A673 (cell line): ENCODE measurements around the gene TBC1D2B. TPM values are rescaled to one million over a fixed set of nuclear protein-coding genes. Genes with fewer than 3 reads are reported as not detected.

Experiments used
- BruUV-seq: library from RNA; stranded (reverse); fragments of 400-500 nt; replicated peaks from 2 replicates; lab custom pipeline; 2021; lab: Mats Ljungman, UMichigan
- CTCF ChIA-PET: fragments of 300-600 bp; sonication (Branson Sonifier 250); formaldehyde crosslinking; loops from one replicate; lab custom pipeline; 2022; ENCODE audit warnings: antibody characterized with exemption; lab: Charles Lee
- POLR2A ChIA-PET: fragments of 300-600 bp; sonication (Branson Sonifier 250); formaldehyde crosslinking; loops from one replicate; lab custom pipeline; 2022; ENCODE audit warnings: antibody characterized with exemption; ENCODE audit not compliant: low non-redundant PET; lab: Charles Lee
- DNase-seq: peaks from one replicate; pipeline ENCODE4 v3.0.0-alpha.2; 2015; ENCODE audit warnings: low spot score
- H3K27ac ChIP-seq: fragments of 200-600 bp; sonication (generic); 2 replicates; pipeline ENCODE4 v1.5.1; 2016; ENCODE audit warnings: mixed run types, low read depth, mild to moderate bottlenecking, mixed read lengths, antibody characterized with exemption, low read length; ENCODE audit not compliant: poor library complexity, severe bottlenecking
- H3K27me3 ChIP-seq: fragments of 200-600 bp; sonication (generic); replicated peaks from 2 replicates; pipeline ENCODE4 v1.6.1; 2017; ENCODE audit warnings: mixed run types, low read depth, mild to moderate bottlenecking, mixed read lengths, antibody characterized with exemption, low read length; ENCODE audit not compliant: insufficient read depth, poor library complexity
- H3K36me3 ChIP-seq: fragments of 200-600 bp; sonication (generic); 2 replicates; pipeline ENCODE4 v1.6.1; 2016; ENCODE audit warnings: mixed run types, mild to moderate bottlenecking, mixed read lengths, antibody characterized with exemption, low read length; ENCODE audit not compliant: insufficient read depth, poor library complexity, severe bottlenecking
- H3K4me1 ChIP-seq: fragments of 200-600 bp; sonication (generic); 2 replicates; pipeline ENCODE4 v1.6.1; 2017; ENCODE audit warnings: mixed run types, mild to moderate bottlenecking, mixed read lengths, antibody characterized with exemption, low read length; ENCODE audit not compliant: insufficient read depth, poor library complexity, severe bottlenecking
- H3K4me3 ChIP-seq: fragments of 200-600 bp; sonication (generic); 2 replicates; pipeline ENCODE4 v1.5.1; 2016; ENCODE audit warnings: low read depth, mixed run types, mild to moderate bottlenecking, mixed read lengths, low read length; ENCODE audit not compliant: poor library complexity, severe bottlenecking
- H3K9me3 ChIP-seq: fragments of 200-600 bp; sonication (generic); 2 replicates; pipeline ENCODE4 v1.6.1; 2016; ENCODE audit warnings: mixed run types, low read depth, mild to moderate bottlenecking, mixed read lengths, antibody characterized with exemption, low read length; ENCODE audit not compliant: poor library complexity, severe bottlenecking
- CTCF ChIP-seq: fragments of 300-800, 200-600 bp; sonication (generic); conservative IDR thresholded peaks from 2 replicates; pipeline ENCODE4 v1.5.1; 2017; ENCODE audit warnings: low read depth, mild to moderate bottlenecking, antibody characterized with exemption, low read length, moderate library complexity, mixed read lengths
- EZH2 ChIP-seq: fragments of 200-600 bp; sonication (generic); IDR thresholded peaks from 2 replicates; pipeline ENCODE4 v1.6.1; 2017; ENCODE audit warnings: borderline replicate concordance, low read depth, mild to moderate bottlenecking, mixed read lengths, antibody characterized with exemption, low read length; ENCODE audit not compliant: poor library complexity, severe bottlenecking
- intact Hi-C: fragments of 100-400 bp; cut with micrococcal nuclease; formaldehyde crosslinking; loops from one replicate; pipeline ENCODE4 v1.10.0; 2022; ENCODE audit not compliant: unreplicated experiment
- total RNA-seq: library from RNA; stranded (reverse); gene quantifications from 2 replicates; pipeline ENCODE4 v1.2.3, GENCODE V29; 2021

Gene TBC1D2B
- total RNA-seq, 1 experiment from 2014 or later, result 26.0 TPM

- Histone ChIP-seq H3K4me1 (peaks cover 12% of the 10 kb centered on the region), H3K27me3 (no peaks in the 10 kb centered on the region), H3K27ac (no peak overlapping the region), H3K4me3 (peak overlapping the region; percentile 35), H3K9me3 (no peaks in the 10 kb centered on the region), H3K36me3 (no peaks in the 10 kb centered on the region)
- TF ChIP-seq CTCF (no peak), EZH2 (no peak)
- CTCF ChIA-PET, result no interaction called here
- intact Hi-C loops, result no loop called here
- no TSS peak for BruUV-seq
- POLR2A ChIA-PET, result interaction anchor here (0.6 to 0.8 kb wide), 2 partner anchors 15 to 175 kb away, joined by 3 to 4 read pairs; no protein-coding TSS in a partner anchor
- DNase-seq, result peak; percentile 69
Observed at GRCh38 chr15:78061963-78062427, 15.5 kb downstream of the TBC1D2B start.

- CTCF ChIA-PET, result no interaction called here
- H3K27ac ChIP-seq, result no peak overlapping the region
- H3K27me3 ChIP-seq, result no peaks in the 10 kb centered on the region
Observed at GRCh38 chr15:78060232-78060631, 17.3 kb downstream of the TBC1D2B start.

GRCh38 chr15:78059110-78059839 is 18.2 kb downstream of the TBC1D2B start:
- H3K36me3 ChIP-seq, result no peaks in the 10 kb centered on the region
- ChIA-PET POLR2A (no interaction called here), CTCF (no interaction called here)
- BruUV-seq, result no TSS peak
- H3K4me3 ChIP-seq, result no peak overlapping the region
- peaks cover 5% of the 10 kb centered on the region for H3K4me1 ChIP-seq
- intact Hi-C loops, result no loop called here
- H3K27me3 ChIP-seq, result no peaks in the 10 kb centered on the region
- TF ChIP-seq CTCF, result no peak
- no peak for TF ChIP-seq EZH2
- DNase-seq, result no peak
- H3K9me3 ChIP-seq, result no peaks in the 10 kb centered on the region
- H3K27ac ChIP-seq, result no peak overlapping the region

More at GRCh38 chr15:78060232-78060631, 17.3 kb downstream of the TBC1D2B start:
- TF ChIP-seq CTCF (no peak), EZH2 (no peak)
- intact Hi-C loops, result no loop called here
- Histone ChIP-seq H3K36me3 (no peaks in the 10 kb centered on the region), H3K4me3 (no peak overlapping the region), H3K4me1 (peaks cover 6% of the 10 kb centered on the region), H3K9me3 (no peaks in the 10 kb centered on the region)
- DNase-seq, result no peak
- POLR2A ChIA-PET, result no interaction called here
- BruUV-seq, result no TSS peak
